GM19025 (cell line): ENCODE measurements around the gene CADPS2.

Experiments used
- ATAC-seq: cut with Tn5 transposase; IDR thresholded peaks from one replicate; pipeline ENCODE4 v1.9.1; 2021; ENCODE audit warnings: mild to moderate bottlenecking, low read depth, moderate library complexity; ENCODE audit not compliant: unreplicated experiment

CADPS2 gene

DNA sequence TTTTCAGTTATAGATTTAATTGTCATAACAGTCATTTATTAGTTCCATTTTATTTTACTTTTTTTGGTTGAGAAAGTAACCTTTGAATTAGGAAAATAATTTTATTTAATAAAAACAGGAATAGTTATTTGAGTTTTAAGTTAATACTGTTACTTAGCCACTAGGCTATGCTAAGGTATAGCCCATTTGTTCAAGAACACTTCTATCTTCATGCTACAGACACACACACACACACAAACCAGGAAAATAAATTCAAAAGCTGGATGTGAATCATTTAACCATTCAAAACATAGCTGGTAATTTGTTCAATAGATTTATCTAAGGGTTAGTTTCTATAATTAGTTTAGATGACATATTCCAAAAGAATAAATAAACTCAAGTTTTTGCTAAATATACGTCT, 335.7 kb downstream of the CADPS2 start:
- ATAC-seq = no peak

DNA sequence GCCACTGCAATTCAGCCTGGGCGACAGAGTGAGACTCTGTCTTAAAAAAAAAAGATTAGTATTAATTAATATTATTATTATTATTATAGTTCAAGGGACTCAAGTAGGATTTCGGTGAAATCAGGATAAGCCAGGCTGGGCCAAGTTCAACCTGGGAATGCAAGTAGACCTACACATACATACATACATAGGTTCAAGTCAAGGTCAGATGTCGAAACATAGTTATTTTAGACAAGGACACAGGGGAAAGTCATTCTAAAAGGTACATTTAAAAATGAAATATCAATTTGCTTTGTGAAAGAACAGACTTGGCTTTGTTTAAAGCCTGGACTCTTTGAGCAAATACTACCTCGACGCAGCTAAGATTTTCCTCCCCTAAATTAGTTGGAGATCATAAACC, 336.7 kb downstream of the CADPS2 start:
- ATAC-seq = no peak

DNA sequence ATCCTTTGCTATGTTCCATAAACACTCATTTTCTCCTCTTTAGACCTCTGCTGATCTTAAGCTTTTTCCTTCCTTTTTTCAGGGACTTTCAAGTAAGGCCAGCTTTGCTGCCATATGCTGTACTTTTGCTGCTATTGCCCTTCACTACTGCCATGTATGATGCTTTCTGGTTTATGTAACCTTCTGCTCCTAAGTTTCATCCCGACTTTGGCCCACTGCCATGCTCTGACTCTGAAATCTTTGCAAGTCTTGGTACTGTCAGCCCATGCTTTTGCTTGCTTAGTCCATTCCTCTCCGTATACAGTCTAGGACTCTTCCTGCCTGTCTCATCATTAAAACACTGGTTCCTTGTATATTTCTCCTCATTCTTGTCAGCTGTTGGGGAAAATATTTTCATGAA, 339.8 kb downstream of the CADPS2 start:
- ATAC-seq = no peak

- ATAC-seq = peak; percentile 86
These were observed 341.8 kb downstream of the CADPS2 start for GRCh38 chr7:122544463-122544862.

DNA sequence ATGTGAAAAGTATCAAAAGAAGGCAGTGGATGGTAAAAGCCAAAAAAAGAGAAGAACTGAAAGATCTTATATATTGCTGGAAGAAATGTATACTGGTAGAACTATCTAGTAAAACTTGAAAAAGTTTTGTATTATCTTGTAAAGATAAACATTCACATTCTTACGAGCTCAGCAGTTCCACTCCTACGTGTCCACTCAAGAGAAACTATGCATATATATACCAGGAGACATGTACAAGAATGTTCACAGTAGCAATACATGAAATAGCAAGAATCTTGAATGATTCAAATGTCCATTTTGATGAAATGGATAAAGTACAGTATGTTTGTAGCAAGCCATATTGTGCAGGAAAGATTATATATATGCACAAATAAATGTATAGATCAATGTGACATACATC, 342.4 kb downstream of the CADPS2 start:
- ATAC-seq = no peak

- no peak for ATAC-seq
These were observed 343.1 kb downstream of the CADPS2 start for GRCh38 chr7:122543166-122543565.

- no peak for ATAC-seq
These were observed 351.2 kb downstream of the CADPS2 start for GRCh38 chr7:122535086-122535485.

- ATAC-seq = no peak
These were observed 353.6 kb downstream of the CADPS2 start for GRCh38 chr7:122532406-122533269.

- ATAC-seq = no peak
These were observed 357.3 kb downstream of the CADPS2 start for GRCh38 chr7:122528879-122529481.

- ATAC-seq = no peak
These were observed 360.9 kb downstream of the CADPS2 start for GRCh38 chr7:122525355-122525754.

GRCh38 chr7:122521767-122522166, 364.5 kb downstream of the CADPS2 start:
- no peak for ATAC-seq

DNA sequence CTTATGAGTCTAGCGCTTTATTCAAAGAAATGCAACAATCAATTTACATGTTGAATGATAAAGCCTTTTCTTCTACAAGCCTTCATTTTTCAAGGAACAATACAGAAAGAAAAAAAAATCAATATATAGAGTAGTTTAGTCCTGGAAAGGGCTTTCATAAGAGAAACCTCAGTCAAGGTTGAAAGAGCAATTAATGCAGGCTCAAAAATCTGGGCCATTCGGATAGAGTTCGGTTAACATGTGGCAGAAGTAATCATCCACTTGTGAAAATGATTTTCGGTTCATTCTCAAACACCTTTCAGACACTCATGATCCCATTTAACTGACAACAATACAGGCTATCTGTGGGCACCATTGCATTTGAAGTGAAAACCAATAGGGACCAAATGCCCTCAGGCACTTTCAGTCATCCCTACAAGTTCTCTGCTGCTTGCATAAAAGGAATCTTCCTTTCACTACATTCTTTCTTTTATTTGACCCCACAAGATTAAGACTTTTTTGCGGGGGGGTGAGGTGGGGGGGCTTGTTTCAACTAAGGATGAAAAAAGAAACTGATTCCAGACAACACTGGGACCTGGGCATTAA, 365.2 kb downstream of the CADPS2 start:
- no peak for ATAC-seq

DNA sequence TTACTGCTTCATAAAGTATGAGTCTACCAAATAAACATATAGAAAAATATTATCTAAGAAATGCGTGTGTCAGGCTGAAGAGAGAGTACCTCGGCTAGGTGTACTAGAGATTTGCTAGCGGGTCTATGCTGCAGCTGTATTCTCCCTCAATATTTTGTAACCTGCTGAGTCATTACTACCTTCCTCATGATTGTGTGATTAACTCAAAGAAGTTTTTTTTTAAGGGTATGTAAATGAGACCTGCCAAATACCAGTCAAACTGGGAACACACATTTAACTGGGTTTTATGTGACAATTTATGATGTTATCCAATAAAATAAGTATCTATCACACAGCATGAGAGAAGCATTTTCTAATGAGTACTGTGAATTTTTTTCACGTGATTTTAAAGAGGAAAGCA, 367.8 kb downstream of the CADPS2 start:
- no peak for ATAC-seq

- no peak for ATAC-seq
These were observed 368.7 kb downstream of the CADPS2 start for GRCh38 chr7:122517576-122517975.

- ATAC-seq = no peak
These were observed 370.9 kb downstream of the CADPS2 start for GRCh38 chr7:122515404-122515803.

DNA sequence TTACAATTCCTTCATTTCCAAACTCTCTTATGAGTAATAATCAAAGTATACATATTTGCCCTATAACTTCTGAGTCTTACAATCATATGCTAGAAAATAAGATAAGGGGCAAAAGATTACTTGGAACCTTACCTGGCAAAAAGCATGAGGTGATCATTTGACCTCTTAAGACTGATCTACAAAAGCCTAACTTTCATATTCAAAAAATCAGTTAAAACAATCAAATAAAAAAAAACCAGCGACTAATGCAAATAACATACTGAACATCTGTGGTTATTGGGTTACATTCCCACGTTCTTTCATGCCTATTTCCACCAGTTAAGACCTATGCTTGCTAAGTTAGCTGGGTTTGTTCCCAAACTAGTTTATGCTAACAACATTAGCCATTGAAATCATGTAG, 375.0 kb downstream of the CADPS2 start:
- no peak for ATAC-seq

DNA sequence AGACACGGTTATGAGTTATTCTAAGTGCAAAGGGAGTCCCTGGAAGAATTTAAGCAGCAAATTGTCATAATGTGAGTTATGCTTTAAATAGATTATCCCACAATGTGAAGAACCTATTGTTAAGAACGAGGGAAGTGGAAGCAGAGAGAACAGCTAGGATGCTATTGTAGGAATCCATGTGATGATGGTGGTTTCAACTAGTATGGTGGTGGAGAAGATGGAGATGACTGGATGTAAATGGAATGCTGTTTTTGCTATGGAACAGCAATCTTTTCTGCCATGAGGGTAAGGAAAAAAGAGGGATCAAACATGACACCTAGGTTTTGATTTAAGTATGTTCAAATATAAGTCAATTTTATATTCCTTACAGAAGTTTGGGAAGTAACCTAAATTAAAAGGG, 378.7 kb downstream of the CADPS2 start:
- ATAC-seq = no peak

GRCh38 chr7:122492007-122492406, 394.3 kb downstream of the CADPS2 start:
- no peak for ATAC-seq

- ATAC-seq = no peak
These were observed 398.0 kb downstream of the CADPS2 start for GRCh38 chr7:122488241-122488640.

DNA sequence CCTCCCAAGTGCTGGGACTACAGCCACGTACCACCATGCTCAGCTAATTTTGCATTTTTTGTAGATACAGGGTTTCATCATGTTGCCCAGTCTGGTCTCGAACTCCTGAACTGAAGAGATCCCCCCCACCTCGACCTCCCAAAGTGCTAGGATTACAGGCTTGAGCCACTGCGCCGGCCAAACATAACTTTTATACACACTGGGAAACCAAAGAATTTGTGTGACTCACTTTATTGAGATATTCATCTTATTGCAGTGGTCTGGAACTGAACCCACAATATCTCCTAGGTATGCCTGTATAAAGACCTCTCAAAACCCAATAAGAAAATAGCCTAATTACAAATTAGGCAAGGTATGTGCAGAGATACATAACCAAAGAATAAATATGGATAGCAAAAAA, 399.1 kb downstream of the CADPS2 start:
- no peak for ATAC-seq

GRCh38 chr7:122485856-122486255, 400.4 kb downstream of the CADPS2 start:
- no peak for ATAC-seq

DNA sequence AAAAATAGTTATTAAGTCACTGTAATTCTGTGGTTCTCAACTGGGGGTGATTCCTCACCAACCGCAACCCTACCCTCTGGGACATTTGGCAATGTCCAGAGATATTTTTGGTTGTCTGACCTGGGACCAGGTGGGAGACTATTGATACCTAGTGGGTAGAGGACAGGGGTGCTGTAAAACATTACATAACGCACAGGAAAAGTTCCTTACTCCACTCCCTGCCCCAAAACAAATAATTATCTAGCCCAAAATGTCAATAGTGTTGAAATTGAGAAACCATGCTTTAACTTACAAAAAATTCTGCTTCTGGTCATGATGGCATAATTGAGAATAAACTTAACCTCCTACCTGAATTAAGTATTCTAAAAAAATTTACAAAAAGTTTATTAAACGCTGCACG, 404.0 kb downstream of the CADPS2 start:
- ATAC-seq = no peak
